HG03457 (cell line): ENCODE results near the gene HMOX2.

Experiments used
- ATAC-seq: cut with Tn5 transposase; IDR thresholded peaks from one replicate; pipeline ENCODE4 v1.9.1; 2021; ENCODE audit warnings: moderate number of reproducible peaks; ENCODE audit not compliant: unreplicated experiment

The HMOX2 gene

DNA sequence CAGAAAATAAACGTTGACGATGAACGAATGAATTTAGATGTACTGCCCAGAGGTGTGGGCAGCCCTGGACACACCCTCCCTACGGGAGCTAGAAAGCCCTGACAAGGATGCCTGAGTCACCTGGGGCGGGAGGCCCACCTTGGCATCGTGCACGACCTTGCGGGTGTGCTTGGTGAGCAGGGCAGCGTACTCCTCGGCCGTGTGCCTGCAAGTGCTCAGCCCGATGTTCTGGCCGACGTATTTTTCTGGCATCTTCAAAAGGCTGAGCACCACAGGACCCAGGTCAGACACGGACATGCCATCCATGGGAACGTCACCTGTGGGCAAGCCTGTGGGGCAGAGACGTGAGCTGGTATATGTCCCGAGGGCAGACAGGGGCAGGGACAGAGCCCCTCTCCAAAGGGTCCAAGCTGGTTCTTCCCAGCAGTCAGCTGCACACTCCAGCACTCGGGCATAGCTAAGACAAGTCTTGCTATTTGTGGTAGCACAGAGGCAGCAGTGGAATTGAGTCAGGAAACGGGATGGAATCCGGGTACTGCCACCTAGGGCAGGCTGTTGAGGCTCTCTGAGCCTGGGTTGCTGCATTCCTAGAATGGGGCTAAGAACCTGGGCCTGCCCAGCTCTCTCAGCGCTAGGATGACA is 12.6 kb upstream of the HMOX2 start:
- no peak for ATAC-seq

DNA sequence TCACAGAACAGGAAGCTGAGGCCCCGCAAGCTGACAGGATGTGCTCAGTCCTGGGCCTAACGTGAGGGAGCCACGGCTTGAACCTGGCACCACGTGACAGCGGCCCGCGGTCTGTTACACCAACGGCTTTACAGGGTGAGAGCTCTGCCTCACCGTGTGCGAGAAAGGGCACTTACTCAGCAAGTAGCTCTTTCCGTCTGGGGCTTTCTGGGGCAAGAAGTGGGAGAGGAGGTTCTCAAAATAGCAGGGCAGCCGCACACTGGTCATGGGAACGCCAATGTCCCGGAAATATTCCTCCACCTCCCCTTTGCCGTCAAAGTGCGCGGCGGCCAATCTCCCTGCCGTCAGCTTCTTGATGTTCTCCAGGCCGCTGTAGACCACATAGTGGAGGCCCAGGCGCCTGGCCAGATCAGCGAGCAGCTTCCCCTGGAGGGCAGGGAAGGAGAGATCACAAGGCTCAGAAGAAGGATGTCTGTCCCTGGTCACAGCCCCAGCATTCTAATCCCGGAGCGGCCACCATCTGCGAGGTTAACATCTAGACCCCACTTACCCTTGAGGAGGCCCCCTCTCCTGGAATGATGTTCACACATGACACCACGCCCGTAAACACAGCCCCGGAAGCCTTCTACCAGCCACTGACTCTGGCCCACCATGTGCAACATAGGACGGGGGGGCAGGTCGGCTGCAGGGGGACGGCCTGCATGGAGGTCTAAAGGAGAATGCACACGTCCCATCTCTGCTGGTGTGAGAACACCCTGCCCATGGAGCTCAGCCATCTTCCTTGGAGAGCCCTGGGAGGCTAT is 10.0 kb upstream of the HMOX2 start:
- no peak for ATAC-seq

GRCh38 chr16:4467916-4468315 is 8.3 kb upstream of the HMOX2 start:
- ATAC-seq = no peak

GRCh38 chr16:4468972-4469371 is 7.2 kb upstream of the HMOX2 start:
- ATAC-seq = no peak

- no peak for ATAC-seq
These were observed 4.3 kb upstream of the HMOX2 start for GRCh38 chr16:4471869-4472268.

GRCh38 chr16:4472880-4473279 is 3.3 kb upstream of the HMOX2 start:
- ATAC-seq = no peak

DNA sequence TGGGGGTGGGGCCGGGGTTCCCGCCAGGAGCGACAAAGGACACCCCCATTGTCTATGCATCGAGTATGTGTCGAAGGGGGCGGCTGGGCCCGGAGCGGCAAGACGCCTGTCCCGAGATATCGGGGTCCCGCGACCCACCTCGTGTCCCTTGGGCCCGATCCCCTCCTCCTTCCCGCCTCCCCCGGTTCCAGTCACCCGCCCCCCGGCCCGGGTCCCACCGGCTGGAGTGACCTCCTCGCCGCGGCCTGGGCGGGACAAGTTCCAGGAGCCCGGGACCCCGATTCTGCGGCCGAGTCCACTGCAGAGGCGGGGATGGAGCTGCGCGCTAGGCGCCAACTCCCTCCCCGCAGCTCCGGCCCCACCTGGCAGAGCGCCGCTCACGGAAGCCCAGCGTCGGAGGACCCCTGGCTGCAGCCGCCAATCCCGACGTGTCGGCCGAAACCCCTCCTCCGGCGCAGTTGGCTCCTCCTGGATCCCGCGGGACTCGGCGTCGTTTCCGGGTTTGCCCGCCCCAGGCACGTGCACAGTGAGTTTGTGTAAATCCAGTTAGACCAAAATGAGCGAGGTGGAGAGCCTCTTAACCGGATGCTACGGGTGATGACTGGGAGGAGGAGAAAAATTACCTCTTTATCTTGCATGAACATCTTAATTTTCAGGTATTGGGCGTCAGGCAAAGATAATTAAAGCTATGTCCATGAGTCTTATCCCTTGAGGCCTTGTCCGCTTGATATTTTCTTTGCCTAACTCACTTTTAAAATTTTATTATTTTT is 1.8 kb upstream of the HMOX2 start, which contains the start of gene NMRAL1:
TSS of gene NMRAL1 (minus strand) at position 434 of the 770 bp plus-strand sequence. CDS start 493 bp downstream, outside the sequence.
- ATAC-seq = no peak

DNA sequence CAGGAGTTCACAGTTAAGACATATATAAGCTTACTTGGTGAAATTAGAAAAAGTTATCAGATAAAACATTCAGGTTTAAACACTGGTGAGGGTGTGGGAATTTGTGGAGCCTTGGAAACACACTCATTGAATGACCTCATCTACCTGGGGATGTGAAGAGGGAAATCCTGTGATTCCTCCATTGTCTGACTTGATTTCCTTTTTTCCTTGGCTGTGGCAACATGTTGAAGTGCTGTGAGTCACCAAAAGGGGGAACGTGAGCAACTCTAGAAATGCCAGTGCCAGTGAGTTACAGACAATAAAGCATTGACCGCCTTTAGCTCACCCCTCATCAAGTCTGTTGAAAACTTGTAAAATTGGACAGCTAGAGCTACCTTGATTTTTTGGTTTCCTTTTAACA is 1.8 kb downstream of the HMOX2 start:
- ATAC-seq = no peak

GRCh38 chr16:4481526-4481925 is 5.3 kb downstream of the HMOX2 start:
- ATAC-seq = no peak

- ATAC-seq = no peak
These were observed 5.8 kb downstream of the HMOX2 start for GRCh38 chr16:4481963-4482362.

DNA sequence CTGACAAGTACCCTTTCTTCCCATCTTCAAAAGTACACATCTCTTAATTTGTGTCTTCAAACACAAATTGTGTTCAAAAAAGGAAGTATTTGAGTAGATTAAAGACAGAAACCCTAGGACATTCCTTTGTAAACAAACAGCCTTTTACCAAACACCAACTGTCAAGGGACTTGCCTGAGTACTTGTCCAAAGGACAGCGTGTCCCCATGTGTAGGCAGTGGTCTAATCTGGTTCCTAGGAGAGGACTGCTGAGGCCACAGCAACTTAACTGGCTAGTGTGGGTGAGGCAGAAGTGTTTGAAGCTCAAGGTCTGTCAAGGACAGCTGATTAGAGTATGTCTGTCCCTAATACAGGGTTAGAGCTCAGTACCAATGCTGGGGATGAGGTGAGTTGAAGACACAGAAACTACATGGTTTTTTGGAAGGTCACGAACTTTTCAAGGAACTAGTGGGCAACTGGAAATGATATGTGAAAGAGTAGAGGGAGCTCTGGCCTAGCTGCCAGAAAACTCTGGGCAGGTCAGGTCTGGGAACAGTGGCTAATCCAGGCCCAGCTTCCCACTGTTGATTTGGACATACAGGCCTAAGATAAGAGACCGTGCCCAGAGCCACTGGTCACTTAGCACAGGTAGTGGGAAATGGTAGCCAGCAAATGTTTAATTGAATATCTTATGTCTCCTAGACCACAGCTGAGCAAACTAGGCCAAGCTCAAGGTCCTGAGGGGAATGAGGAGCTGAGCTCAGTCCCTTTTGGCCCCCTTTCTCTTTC is 10.1 kb downstream of the HMOX2 start:
- ATAC-seq = no peak

- ATAC-seq = no peak
These were observed 11.8 kb downstream of the HMOX2 start for GRCh38 chr16:4487955-4488498.

GRCh38 chr16:4488499-4488967 is 12.3 kb downstream of the HMOX2 start:
- ATAC-seq = no peak

- no peak for ATAC-seq
These were observed 12.8 kb downstream of the HMOX2 start for GRCh38 chr16:4489030-4489429.

GRCh38 chr16:4491898-4492297 is 15.7 kb downstream of the HMOX2 start:
- no peak for ATAC-seq

- no peak for ATAC-seq
These were observed 18.7 kb downstream of the HMOX2 start for GRCh38 chr16:4494746-4495490.

DNA sequence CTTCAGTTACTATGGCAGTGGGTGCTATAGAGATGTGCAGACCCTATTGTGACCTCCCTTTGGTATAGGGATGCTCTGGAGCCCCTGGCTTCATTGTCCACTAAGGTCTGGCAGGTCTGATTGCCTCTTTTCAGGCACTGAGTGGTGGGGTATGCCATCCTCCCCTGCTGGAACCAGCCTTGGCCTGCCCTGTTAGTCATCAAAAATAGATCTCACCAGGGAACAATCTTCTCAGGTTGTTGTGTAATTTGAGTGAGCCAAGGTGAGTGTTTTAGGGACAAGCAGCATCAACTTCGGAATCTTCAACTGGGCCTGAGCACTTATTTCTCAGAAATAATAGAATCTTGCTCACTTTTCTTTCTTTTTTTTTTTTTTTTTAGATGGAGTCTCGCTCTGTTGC is 19.6 kb downstream of the HMOX2 start:
- ATAC-seq = no peak

GRCh38 chr16:4496305-4496704 is 20.1 kb downstream of the HMOX2 start:
- ATAC-seq = no peak

DNA sequence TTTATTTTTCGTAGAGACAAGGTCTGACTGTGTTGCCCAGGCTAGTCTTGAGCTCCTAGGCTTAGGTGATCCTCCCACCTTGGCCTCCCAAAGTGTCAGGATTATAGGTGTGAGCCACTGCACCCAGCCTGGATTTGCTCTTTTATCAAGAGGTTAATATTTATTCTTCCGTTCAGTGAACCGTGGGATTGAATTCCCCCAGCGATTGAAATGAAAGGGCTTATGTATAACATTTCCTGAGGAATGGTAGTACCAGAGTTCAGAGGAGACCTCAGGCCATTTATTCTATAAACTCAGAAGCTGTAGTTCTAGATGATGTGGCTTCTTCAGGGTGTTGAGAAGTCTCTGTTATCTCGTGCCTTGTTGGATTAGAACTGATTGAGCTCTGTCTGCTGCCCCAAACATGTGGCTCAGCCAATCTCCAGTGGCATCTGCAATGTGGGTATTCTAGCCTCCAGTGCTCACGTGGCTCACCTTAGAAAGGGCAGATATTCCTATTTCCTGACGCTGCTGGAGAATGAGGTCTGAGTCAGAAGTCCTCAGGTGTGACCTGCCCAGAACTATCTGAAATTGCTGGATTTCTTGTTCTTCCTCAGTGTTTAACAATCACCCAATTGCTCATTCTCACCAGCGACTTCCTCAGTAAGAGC is 22.5 kb downstream of the HMOX2 start:
- no peak for ATAC-seq
